NCI-H2227 (cell line): ENCODE results near the gene EXTL1.

Experiments used
- DNase-seq: peaks from one replicate; lab custom pipeline; 2025; ENCODE audit not compliant: unreplicated experiment; lab: John Stamatoyannopoulos, UW

Gene EXTL1

DNA sequence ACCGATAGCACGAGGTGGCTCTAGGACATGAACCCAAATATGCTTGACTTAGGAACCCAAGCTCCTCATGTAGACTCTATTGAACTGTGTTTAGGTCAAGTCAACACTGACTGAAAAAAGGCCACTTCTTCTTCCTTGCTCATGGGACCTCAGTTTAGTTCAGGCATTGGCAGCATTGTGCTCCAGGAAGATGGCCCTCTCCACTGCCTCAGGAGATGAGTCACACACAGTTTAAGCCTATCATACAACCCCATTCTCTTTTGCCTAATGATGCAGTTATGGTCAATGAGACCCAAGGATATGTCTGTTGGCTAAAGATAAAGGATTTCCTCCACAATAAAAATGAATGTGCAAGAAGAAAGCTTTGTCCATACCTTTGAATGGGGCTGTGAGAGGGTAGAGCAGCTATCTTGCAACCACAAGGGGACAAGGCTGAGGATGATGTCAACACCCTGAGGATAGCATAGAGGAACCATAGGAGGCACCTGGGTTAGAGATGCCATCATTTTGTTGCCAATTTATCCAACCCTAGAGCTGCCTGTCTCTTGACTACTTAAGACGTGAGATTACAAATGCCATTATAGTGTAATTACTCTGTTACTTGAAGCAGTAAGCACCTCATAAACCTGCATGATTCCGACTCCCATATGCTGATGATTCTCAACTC, 48.9 kb downstream of the EXTL1 start:
- DNase-seq: no peak

DNA sequence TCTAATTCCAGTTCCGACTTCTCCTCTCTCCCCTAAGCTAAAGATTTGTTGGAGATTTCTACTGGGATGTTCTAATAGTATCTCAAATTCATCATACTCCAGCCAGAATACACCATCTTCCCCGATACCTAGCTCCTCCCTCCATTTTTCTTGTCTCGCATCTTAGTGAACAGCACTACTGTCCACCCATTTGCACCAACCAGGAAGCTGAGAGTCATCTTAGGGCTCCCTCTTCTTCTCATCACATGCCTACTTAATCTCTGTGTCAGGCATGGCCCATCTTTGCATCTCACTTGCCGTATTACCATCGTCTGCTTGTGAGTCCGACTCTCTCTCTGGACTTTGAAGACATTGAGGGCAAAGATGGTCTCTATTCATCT, 49.4 kb downstream of the EXTL1 start:
- DNase-seq: no peak

DNA sequence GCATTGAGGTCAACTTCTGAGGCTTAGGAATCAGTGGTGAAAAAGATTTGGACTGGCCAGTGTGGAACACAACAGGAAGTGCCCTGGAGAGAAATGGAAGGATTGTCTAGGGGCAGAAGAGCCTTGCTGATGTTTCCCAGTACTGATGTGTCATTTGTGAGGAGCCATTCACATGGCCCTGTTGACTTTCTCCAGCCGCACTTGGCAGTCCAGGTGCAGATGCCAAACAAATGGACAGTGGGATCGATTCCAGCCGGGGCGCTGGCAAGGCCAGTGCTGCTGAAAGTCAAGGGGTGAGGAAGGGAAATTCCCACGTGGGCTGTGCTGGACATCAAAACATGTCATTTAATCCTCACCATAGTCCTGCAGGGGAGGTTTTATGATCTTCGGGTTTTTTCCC, 50.7 kb downstream of the EXTL1 start:
- no peak for DNase-seq

DNA sequence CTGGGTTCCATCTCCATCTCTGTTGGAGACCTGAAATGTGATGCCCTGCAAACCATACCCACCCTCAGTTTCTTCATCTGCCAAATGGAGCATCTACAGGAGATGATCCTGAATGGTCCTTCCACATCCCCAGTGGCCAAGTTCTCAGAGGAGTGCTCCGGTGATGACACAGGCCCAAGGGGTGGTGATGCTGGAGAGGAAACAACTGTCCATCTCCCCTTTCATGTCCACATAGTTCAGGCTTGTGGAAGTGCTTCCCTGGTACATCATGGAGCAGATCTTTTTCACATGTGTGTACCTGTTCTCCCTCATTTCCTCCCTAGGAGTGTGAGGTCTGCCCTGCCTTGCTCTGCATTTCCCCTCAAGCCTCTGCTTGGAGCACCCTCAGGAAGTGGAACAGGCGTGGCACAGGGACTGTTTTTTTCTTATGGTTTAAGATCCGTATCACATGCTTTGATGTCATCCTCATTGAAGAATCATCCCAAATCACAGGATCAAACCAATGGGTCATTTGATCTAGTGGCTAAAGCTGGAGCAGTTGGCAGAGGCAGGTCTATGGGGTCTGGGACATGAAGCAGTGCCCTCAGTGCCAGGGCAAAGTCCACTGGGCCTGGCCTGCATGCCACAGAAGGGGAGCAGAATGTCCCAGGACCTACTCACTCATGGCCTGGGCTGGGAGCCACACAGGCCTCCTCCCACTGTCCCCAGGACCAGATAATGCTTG, 54.0 kb downstream of the EXTL1 start:
- no peak for DNase-seq

DNA sequence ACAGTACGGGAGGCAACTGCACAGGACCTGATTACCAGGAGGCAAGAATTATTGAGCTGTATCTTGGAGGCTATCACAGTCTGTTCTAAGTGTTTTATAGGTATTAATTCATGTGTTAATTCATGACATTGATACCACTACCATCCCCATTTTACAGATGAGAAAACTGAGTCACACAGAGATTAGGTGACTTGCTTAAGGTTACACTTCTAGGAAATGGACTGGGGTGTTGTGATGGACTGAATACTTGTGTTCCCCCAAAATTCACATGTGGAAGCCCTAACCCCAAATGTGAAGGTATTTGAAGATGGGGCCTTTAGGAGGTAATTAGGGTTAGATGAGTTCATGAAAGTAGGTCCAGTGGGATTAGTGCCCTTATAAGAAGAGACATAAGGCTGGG, 55.9 kb downstream of the EXTL1 start:
- no peak for DNase-seq

DNA sequence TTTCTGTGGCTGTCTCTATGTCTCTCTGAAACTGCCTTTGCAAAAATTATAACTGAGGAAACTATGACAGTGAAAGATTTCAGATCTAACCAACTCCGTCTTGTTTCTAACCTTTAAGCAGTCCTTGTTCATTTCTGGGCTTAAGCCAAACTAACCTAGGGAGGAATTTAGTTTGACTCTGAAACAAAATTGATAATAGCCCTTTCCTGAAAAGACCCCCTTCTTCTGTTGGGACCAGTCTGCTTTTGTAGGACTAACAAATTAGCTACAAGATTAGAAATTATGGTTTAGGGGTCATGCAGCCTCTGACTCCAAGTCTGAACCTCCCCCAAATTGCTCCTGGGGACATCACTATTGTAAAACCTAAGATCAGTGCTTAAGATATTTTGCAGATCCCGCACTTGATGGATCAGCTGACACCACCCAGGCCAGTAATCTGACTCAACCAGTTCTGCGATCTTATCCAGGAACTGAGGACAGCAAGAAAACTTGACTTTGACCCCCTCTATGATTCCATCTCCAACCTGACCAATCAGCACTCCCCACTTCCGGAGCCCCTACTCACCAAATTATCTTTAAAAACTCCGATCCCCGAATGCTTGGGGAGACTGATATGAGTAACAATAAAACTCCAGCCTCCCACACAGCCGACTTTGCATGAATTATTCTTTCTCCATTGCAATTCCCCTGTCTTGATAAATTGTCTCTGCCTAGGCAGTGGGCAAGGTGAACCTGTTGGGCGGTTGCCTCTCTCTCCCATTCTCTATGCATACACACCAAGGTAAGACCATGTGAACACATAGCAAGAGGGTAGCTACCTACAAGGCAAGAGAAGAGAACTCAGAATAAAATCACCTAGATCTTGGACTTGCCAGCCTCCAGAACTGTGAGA, 57.0 kb downstream of the EXTL1 start:
- no peak for DNase-seq

DNA sequence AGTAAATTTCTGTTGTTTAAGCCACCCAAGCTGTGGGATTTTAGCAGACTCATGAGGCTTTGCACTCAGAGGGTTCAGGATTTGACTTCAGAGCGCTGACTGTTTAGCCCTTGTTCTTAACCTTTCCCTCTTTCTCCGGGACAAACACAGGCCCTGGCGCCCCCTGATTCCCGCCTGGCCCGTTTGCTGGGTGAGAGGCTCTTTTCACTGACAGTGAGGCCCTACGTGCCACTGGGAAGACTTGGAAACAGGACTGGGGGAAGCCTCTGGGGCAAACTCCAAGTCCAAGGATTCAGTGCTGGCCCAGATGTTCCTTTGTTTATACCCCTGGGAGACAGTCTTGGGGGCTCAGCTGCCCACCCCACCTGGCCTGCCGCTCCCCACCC, 57.6 kb downstream of the EXTL1 start:
- DNase-seq: no peak

DNA sequence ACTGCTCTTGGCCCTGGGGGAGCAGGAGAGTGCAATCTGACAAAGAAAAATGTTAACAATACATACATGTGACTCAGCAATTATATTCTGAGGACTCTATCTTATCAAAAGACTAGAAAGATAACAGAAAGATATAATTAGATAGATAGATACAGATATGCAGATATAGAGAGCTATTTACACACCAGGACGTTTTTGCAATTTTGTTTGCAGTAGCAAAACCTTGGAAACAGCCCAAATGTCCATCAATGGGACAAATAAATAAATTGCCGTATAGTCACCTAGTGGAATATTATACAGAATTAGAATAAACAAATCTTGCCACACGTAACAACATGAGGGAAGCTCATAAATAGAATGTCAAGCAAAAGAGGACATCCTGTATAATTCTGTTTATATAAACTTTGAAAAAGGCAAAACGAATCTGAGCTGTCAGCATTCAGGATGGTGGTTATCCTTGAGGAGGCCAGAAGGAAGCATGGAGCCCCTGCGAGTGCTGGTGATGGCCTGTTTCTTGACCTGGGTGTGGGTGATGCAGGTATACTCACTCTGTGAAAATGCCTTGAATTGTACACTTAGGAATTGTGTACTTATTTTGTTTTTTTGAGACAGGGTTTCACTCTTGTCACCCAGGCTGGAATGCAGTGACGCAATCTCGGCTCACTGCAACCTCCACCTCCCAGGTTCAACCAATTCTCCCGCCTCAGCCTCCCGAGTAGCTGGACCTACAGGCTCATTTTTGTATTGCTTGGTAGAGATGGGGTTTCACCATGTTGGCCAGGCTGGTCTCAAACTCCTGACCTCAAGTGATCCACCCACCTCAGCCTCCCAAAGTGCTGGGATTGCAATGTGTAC, 58.6 kb downstream of the EXTL1 start:
- no peak for DNase-seq

DNA sequence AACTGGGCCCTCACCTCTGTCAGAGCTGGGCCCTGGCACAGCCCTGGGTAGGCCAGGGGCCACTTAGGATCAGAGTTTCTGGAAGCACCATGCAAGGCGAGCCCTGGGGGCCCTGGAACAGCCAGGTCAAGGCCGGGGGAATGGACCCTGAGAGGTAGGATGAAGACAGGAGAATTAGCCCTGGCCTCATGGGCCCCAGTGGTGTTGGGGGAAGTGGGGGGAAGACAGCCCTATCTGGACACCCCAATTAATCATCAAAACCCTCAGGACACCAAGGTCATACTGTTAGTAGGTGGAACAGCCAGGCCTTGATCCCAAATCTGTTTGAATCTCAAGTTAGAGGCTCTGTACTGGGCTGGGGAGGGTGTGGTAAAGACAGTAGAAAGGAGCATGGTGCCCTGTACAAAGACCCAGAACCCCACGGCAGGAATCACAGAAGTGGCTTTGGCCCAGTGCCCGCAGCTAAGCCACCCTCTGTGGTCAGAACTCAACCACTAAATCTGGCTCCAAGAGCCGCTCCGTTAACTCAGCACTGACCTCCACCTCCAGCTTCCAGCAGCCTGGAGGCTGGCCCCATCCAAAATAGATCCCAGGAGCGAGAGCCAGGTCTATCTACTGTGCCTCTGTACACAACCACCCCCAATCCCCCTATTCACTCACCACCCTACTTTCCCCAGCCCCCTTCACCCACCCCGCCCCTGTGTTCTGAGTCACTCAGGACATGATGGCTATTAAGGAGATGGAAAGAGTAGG, 59.9 kb downstream of the EXTL1 start:
- no peak for DNase-seq

DNA sequence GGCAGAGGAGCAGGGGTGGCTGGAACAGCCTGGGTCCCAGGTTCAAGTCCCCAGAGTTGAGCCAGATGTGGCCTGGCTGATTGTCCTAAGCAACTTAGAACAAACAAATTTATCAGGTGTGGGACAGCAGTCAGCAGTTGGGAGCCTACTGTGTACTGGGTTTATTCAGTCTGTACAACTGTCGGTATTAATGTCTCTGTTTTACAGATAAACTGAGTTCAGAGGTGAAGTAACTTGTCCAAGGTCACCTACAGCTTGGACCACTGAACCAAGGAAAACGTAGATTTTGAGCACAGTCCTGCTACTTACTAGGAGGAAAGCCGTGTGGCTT, 60.4 kb downstream of the EXTL1 start:
- DNase-seq: no peak

DNA sequence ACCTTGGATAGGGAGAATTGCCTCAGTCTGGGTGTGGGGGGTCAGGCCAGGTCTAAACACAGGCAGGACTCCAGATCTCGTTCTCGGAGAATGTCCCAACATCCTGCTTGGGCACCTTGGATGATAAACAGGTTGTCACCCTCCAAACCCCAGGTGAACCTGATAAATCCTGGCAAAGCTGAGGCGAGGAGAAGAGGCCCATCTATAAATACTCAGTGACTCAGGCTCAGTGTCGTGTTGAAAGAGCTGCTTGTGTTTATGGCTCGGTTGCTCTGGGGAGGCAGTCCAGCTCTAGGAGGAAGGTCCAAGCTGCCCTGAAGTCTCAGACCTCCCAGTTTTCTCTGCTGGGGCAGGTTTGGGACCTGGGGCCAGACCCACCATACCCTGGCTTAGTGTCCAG, 61.6 kb downstream of the EXTL1 start:
- DNase-seq: no peak

DNA sequence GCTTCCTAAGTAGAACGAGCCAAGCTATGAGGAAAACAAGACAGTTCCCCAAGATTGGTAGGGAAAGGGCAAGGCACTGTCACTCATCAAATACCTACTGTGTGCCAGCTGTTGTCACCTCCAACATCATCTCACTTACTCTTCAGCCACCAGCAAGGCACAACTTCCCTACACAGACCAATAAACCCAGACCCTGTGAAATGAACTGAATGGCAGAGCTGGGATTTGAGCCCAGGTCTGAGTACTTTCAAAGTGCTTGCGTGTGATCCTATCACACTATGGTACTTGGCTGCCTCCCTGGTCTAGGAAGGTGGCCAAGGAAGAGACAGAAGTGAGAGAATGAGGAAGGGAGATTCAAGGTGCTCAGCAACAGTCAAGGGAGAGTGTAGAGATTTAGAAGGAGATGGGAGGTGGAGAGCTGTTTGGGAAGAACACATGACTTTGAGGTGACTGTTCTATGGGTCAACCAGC, 62.6 kb downstream of the EXTL1 start:
- no peak for DNase-seq

DNA sequence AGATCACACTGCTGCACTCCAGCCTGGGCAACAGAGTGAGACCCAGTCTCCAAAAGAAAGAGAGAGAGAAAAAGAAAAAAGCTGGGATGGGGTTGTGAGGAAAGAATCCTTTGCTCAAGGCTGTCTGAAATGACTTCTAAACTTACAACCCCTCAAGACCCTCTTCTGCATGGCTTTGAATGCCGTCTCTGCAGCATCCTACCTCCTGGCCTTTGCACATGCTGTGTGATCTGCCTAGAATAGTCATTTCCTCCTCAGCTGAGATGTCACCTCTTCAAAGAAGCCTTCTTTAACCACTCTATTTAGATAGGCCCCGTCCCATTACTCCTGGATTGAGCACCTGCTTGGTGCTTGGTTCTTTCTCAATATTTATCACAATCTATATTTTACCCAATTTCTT, 63.3 kb downstream of the EXTL1 start:
- no peak for DNase-seq
